Activated naive CD4-positive, alpha-beta T cell treated with anti-CD3 and anti-CD28 coated beads, Interleukin-2, amount 50 U/mL, for 72 hours (primary cell): ENCODE data around the gene CLDN6. TPM values are rescaled to one million over a fixed set of nuclear protein-coding genes. Genes with fewer than 3 reads are reported as not detected.

Experiments used
- ATAC-seq, 2 donors: fragments of 150-1000 bp; cut with Tn5 transposase; 2 replicates each; pipeline ENCODE4 v1.10.0; 2021; ENCODE audit warnings: mild to moderate bottlenecking in 2 of 2, moderate library complexity in 2 of 2
- DNase-seq, 2 donors: peaks; one replicate each; pipeline ENCODE4 v3.0.0; 2021 to 2022; ENCODE audit warnings: low spot score in 2 of 2
- H3K27ac Mint-ChIP-seq, 2 donors: one replicate each; pipeline ENCODE4 v1.8.0; 2022; ENCODE audit warnings: mild to moderate bottlenecking in 2 of 2, mixed read lengths in 2 of 2
- H3K36me3 Mint-ChIP-seq, 2 donors: one replicate each; pipeline ENCODE4 v1.8.0; 2022; ENCODE audit warnings: mixed read lengths in 2 of 2
- H3K9me3 Mint-ChIP-seq, 2 donors: one replicate each; pipeline ENCODE4 v1.8.0; 2022; ENCODE audit warnings: mixed read lengths in 2 of 2
- total RNA-seq, 2 donors: library from RNA; stranded (reverse); gene quantifications; one replicate each; pipeline ENCODE4 v1.2.3, GENCODE V29; 2022

Gene CLDN6
- not detected for total RNA-seq

DNA sequence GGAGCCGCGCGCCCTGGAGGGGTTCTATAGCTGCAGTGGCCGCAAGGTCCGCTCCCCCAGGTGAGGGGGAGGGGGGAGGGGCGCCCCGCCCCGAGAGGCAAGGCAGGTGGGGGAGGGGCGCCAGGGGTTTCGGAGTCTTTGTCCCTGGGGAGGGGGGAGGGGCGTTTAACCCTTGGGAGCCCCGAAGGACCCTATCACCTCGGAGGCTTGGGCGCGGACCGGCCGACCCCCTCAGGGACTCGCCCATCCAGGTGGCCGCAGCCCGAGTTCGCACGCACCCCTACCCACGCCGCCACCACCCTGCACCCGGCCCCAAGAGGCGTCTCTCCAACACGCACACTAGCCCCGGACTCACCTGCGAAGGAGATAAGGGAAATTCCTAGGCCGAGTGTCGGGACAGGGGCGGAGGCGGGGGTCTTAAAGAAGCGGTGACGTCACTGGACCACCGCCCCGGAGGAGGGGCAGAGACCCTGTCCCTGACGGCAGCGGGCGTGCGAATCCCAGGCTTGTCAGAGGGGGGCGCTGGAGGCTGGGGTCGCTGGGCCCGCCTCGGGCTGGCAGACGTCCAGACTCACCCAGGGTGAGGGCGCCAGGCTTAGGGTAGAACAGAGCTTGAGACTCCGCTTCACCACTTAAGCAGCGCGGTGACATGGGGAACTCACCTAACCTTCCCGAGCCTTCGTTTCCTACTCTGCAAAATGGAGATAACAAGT lies at the start of gene CLDN6:
TSS of gene CLDN6 (minus strand) at position 390 of the 713 bp plus-strand sequence. CDS start 2,162 bp downstream, outside the sequence.
- Mint-ChIP-seq H3K36me3 (peaks cover 0 to 4% of the 10 kb centered on the region in 2 donors), H3K9me3 (no peaks in the 10 kb centered on the region), H3K27ac (no peak within 1 kb of the TSS)
- peak in 1 of 2 donors; percentile 71 for DNase-seq
- no peak for ATAC-seq

DNA sequence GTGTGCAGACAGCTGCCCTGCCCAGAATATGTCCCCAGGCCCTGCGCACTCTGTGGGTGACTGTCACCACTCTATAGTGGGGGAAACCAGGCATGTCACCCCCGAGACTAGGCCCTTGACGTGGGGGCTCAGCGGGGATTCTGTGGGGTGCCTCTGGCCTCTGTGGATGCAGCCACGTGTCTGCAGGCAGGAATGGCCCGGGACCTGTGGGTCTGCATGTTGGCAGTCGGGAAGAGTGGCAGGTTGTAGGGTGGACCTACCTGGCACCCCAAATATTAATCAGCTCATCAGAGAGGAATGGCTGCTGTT lies 48.4 kb upstream of the CLDN6 start:
- H3K27ac Mint-ChIP-seq = peak overlapping the region; percentile 99 to 100
- H3K9me3 Mint-ChIP-seq = peaks cover 0 to 4% of the 10 kb centered on the region in 2 donors
- DNase-seq (no peak), ATAC-seq (peak in 1 of 2 donors; percentile 1)
- H3K36me3 Mint-ChIP-seq = peaks cover 50 to 64% of the 10 kb centered on the region in 2 donors

GRCh38 chr16:3065742-3066439 lies 47.9 kb upstream of the CLDN6 start:
- ATAC-seq (peak in 1 of 2 donors; percentile 23), DNase-seq (no peak)
- peak overlapping the region; percentile 99 to 100 for H3K27ac Mint-ChIP-seq
- peaks cover 50 to 64% of the 10 kb centered on the region in 2 donors for H3K36me3 Mint-ChIP-seq
- peaks cover 0 to 4% of the 10 kb centered on the region in 2 donors for H3K9me3 Mint-ChIP-seq

DNA sequence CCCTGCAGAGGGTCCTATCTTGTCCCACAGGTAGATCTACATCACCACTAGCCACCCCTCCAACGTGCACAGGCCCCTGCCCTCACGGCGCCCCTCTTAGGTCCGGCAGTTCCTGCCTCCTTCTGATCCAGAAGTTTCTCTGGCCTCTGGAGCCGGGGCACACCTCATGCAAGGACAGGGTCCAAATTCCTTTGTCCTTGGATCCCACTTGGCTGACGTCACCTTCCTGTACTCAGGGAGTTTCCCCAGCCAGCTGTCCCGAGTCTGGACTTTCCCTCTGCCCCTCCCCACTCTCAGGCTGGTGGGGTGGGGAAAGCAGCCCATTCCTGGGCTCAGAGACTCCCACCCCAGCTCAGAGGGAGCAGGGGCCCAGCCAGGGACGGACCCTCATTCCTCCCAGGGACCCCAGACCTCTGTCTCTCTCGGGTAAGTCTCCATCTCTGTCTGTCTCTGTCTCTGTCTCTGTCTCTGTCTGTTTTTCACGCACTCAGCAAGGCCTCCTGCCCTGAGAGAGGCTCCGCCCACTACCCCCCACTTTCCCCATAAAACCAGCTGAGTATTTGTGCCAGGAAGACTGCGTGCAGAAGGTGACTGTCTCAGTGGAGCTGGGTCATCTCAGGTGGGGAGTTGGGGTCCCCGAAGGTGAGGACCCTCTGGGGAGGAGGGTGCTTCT lies 47.2 kb upstream of the CLDN6 start, which contains the start of gene IL32:
TSS of gene IL32 (plus strand) at position 572 of the 673 bp plus-strand sequence. CDS start 172 bp downstream, outside the sequence.
- H3K9me3 Mint-ChIP-seq = peaks cover 0 to 4% of the 10 kb centered on the region in 2 donors
- H3K36me3 Mint-ChIP-seq = peaks cover 49 to 62% of the 10 kb centered on the region in 2 donors
- ATAC-seq (peak; percentile 66), DNase-seq (peak; percentile 73 to 82)
- peak within 1 kb of the TSS; percentile 99 to 100 for H3K27ac Mint-ChIP-seq

- H3K36me3 Mint-ChIP-seq = peaks cover 36 to 50% of the 10 kb centered on the region in 2 donors
- H3K27ac Mint-ChIP-seq = peak overlapping the region; percentile 99 to 100
- no peak for DNase-seq
- H3K9me3 Mint-ChIP-seq = peaks cover 0 to 4% of the 10 kb centered on the region in 2 donors
- ATAC-seq = no peak
These were observed 45.8 kb upstream of the CLDN6 start for GRCh38 chr16:3063625-3064386.

GRCh38 chr16:3062553-3062952 lies 44.6 kb upstream of the CLDN6 start:
- ATAC-seq = no peak
- Mint-ChIP-seq H3K9me3 (peaks cover 0 to 4% of the 10 kb centered on the region in 2 donors), H3K27ac (peak overlapping the region in 1 of 2 donors; percentile 99), H3K36me3 (peaks cover 24 to 37% of the 10 kb centered on the region in 2 donors)
- no peak for DNase-seq

- H3K27ac Mint-ChIP-seq = peak overlapping the region; percentile 94 to 98
- ATAC-seq (no peak), DNase-seq (no peak)
- H3K9me3 Mint-ChIP-seq = peaks cover 0 to 4% of the 10 kb centered on the region in 2 donors
- H3K36me3 Mint-ChIP-seq = peaks cover 3 to 20% of the 10 kb centered on the region in 2 donors
These were observed 42.5 kb upstream of the CLDN6 start for GRCh38 chr16:3060339-3061127.

GRCh38 chr16:3059723-3060242 lies 41.8 kb upstream of the CLDN6 start:
- H3K27ac Mint-ChIP-seq = peak overlapping the region; percentile 94 to 98
- no peak for DNase-seq
- H3K9me3 Mint-ChIP-seq = peaks cover 0 to 4% of the 10 kb centered on the region in 2 donors
- peak in 1 of 2 donors; percentile 1 for ATAC-seq
- H3K36me3 Mint-ChIP-seq = peaks cover 0 to 22% of the 10 kb centered on the region in 2 donors

- ATAC-seq = peak; percentile 90
- peaks cover 0 to 24% of the 10 kb centered on the region in 2 donors for H3K36me3 Mint-ChIP-seq
- peaks cover 0 to 4% of the 10 kb centered on the region in 2 donors for H3K9me3 Mint-ChIP-seq
- peak; percentile 92 to 98 for DNase-seq
- peak overlapping the region; percentile 94 to 98 for H3K27ac Mint-ChIP-seq
These were observed 41.2 kb upstream of the CLDN6 start for GRCh38 chr16:3059041-3059722.

DNA sequence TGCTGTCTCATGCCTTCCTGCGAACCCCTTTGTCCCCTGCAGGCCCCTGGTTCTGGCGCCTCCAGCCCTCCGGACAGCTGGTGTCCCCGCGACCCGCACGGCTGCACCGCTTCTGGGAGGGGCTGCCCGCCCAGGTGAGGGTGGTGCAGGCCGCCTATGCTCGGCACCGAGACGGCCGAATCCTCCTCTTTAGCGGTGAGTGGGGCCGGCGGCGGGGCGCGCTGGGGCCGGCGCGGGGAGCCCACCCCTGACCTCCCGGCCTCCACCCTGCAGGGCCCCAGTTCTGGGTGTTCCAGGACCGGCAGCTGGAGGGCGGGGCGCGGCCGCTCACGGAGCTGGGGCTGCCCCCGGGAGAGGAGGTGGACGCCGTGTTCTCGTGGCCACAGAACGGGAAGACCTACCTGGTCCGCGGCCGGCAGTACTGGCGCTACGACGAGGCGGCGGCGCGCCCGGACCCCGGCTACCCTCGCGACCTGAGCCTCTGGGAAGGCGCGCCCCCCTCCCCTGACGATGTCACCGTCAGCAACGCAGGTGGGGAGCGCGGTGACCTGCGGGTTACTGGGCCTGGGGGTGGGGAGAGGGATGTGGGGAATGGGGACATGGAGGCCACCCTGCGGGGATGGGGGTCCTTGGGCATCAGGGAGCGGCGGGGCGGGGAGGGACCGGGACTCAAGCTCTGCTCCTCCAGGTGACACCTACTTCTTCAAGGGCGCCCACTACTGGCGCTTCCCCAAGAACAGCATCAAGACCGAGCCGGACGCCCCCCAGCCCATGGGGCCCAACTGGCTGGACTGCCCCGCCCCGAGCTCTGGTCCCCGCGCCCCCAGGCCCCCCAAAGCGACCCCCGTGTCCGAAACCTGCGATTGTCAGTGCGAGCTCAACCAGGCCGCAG lies 40.4 kb upstream of the CLDN6 start:
- peaks cover 0 to 4% of the 10 kb centered on the region in 2 donors for H3K9me3 Mint-ChIP-seq
- peak overlapping the region; percentile 74 to 94 for H3K27ac Mint-ChIP-seq
- H3K36me3 Mint-ChIP-seq = peaks cover 0 to 19% of the 10 kb centered on the region in 2 donors
- ATAC-seq (peak; percentile 32 to 48), DNase-seq (no peak)

GRCh38 chr16:3057181-3058138 lies 39.5 kb upstream of the CLDN6 start:
- DNase-seq = no peak
- Mint-ChIP-seq H3K27ac (peak overlapping the region; percentile 22 to 59), H3K9me3 (no peaks in the 10 kb centered on the region), H3K36me3 (peaks cover 0 to 12% of the 10 kb centered on the region in 2 donors)
- ATAC-seq = no peak

DNA sequence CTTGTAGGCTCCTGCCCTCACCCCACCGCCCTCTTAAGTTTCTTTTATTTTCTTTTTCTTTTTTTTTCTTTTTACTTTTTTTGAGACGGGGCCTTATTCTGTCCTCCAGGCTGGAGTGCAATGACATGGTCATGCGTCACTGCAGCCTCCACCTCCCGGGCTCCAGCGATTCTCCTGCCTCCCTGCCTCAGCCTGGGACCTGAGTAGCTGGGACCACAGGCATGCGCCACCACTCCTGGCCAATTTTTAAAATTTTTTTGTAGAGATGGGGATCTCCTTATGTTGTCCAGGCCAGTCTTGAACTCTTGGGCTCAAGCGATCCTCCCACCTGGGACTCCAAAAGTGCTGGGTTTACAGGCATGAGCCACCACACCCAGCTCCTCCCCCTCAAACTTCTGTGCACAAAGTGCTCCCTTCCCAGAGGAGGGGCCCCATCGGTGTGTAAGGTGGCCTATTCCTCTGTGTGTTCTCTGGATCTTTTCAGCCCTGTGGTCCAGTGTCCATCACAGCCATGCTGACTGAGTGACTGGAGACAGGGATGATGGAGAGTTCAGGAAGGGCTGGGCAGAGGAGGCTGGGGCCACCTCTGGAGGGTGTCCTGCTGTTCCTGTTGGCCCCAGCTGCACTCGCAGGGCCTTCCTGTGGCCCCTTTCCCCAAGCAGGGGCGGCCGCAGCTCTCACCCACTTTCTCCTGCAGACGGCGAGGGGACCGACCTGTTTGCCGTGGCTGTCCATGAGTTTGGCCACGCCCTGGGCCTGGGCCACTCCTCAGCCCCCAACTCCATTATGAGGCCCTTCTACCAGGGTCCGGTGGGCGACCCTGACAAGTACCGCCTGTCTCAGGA lies 38.6 kb upstream of the CLDN6 start:
- Mint-ChIP-seq H3K36me3 (peaks cover 0 to 12% of the 10 kb centered on the region in 2 donors), H3K9me3 (no peaks in the 10 kb centered on the region), H3K27ac (peak overlapping the region in 1 of 2 donors; percentile 77)
- DNase-seq (no peak), ATAC-seq (no peak)
